HEK293T (cell line): ENCODE measurements around the gene C1orf105.

ENCODE experiments used
- CTCF ChIA-PET: fragments of 350-600 bp; formaldehyde crosslinking; extraction: SDS; loops from one replicate; lab custom pipeline; 2021; ENCODE audit warnings: antibody characterized with exemption, inconsistent platforms; lab: Yijun Ruan, JAX
- POLR2A ChIA-PET: fragments of 350-600 bp; formaldehyde crosslinking; extraction: SDS; loops from one replicate; lab custom pipeline; 2020; ENCODE audit warnings: antibody characterized with exemption, inconsistent platforms; lab: Yijun Ruan, JAX
- DNase-seq: peaks from one replicate; pipeline ENCODE4 v3.0.0; 2012; ENCODE audit warnings: mixed read lengths; ENCODE audit errors: extremely low spot score
- ARNT ChIP-seq: fragments of 450-650 bp; IDR thresholded peaks from 2 replicates; pipeline ENCODE4 v1.6.1; 2017; ENCODE audit warnings: mild to moderate bottlenecking
- BHLHE40 ChIP-seq: fragments of 450-650 bp; IDR thresholded peaks from 2 replicates; pipeline ENCODE4 v1.6.1; 2016; ENCODE audit warnings: mild to moderate bottlenecking, moderate library complexity, borderline replicate concordance
- CTBP1 ChIP-seq: fragments of 450-650 bp; IDR thresholded peaks from 2 replicates; pipeline ENCODE4 v1.6.1; 2016; ENCODE audit warnings: borderline replicate concordance
- ELF4 ChIP-seq: fragments of 450-650 bp; IDR thresholded peaks from 2 replicates; pipeline ENCODE4 v1.6.1; 2017; ENCODE audit warnings: antibody characterized with exemption
- FOXA1 ChIP-seq: fragments of 450-650 bp; IDR thresholded peaks from 2 replicates; pipeline ENCODE4 v1.6.1; 2016; ENCODE audit warnings: mild to moderate bottlenecking
- FOXK2 ChIP-seq: fragments of 450-650 bp; IDR thresholded peaks from 2 replicates; pipeline ENCODE4 v1.6.1; 2016; ENCODE audit warnings: mild to moderate bottlenecking
- FOXM1 ChIP-seq: fragments of 450-650 bp; IDR thresholded peaks from 2 replicates; pipeline ENCODE4 v1.6.1; 2017; ENCODE audit warnings: mild to moderate bottlenecking, borderline replicate concordance
- HDGF ChIP-seq: fragments of 450-650 bp; IDR thresholded peaks from 2 replicates; pipeline ENCODE4 v1.6.1; 2017; ENCODE audit warnings: antibody characterized with exemption, borderline replicate concordance
- L3MBTL2 ChIP-seq: fragments of 450-650 bp; conservative IDR thresholded peaks from 2 replicates; pipeline ENCODE4 v1.6.1; 2016; ENCODE audit warnings: mild to moderate bottlenecking
- LEF1 ChIP-seq: fragments of 450-650 bp; IDR thresholded peaks from 2 replicates; pipeline ENCODE4 v1.6.1; 2017; ENCODE audit warnings: mild to moderate bottlenecking, borderline replicate concordance
- NFRKB ChIP-seq: fragments of 450-650 bp; IDR thresholded peaks from 2 replicates; pipeline ENCODE4 v1.6.1; 2016; ENCODE audit warnings: mild to moderate bottlenecking, moderate library complexity
- SP1 ChIP-seq: fragments of 450-650 bp; IDR thresholded peaks from 2 replicates; pipeline ENCODE4 v1.6.1; 2017
- SUZ12 ChIP-seq: fragments of 450-650 bp; IDR thresholded peaks from 2 replicates; pipeline ENCODE4 v1.6.1; 2016; ENCODE audit warnings: mild to moderate bottlenecking
- TARDBP ChIP-seq: fragments of 450-650 bp; IDR thresholded peaks from 2 replicates; pipeline ENCODE4 v1.6.1; 2016
- ZNF384 ChIP-seq: fragments of 450-650 bp; IDR thresholded peaks from 2 replicates; pipeline ENCODE4 v1.6.1; 2016
- TF ChIP-seq, protein P1 (sequence below): fragments of 450-650 bp; IDR thresholded peaks from 2 replicates; pipeline ENCODE4 v1.6.1; 2016

The C1orf105 gene

DNA sequence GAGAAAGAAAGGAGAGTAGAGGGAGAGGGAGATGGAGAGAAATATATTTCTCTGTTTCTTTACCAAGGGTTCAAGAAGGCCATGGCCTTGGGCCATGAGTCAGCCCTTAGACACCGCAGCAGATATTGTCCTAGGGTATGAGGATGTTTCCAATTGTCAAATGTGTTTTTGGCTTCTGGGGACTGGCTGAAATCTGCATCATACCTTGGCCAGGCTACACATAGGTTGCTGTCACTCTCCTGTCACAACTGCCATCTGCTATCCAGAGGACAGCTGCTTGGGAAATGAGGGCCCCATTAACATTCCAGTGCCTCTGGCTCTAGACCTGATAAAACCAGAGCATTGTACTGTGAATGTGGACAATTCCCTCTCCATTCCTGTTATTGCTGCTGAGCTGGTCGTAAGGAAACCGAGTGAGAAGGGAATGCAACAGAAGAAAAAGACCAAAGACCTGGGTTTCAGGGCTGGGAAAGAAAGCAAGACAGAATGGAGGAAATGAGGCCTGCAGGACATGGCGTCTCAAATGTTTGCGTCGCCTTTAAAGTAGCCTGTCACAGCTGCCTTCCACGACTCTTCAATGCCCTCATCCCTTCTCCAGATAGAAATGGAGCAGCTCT lies 32.2 kb downstream of the C1orf105 start:
- no peak for TF ChIP-seq ZNF384
- no peak for TF ChIP-seq L3MBTL2
- TF ChIP-seq BHLHE40 = no peak
- TF ChIP-seq FOXM1 = no peak
- no peak for TF ChIP-seq SUZ12
- TF ChIP-seq HDGF = no peak
- TF ChIP-seq CTBP1 = no peak
- no peak for TF ChIP-seq ARNT
- TF ChIP-seq ELF4 = no peak
- TF ChIP-seq, protein P1, sequence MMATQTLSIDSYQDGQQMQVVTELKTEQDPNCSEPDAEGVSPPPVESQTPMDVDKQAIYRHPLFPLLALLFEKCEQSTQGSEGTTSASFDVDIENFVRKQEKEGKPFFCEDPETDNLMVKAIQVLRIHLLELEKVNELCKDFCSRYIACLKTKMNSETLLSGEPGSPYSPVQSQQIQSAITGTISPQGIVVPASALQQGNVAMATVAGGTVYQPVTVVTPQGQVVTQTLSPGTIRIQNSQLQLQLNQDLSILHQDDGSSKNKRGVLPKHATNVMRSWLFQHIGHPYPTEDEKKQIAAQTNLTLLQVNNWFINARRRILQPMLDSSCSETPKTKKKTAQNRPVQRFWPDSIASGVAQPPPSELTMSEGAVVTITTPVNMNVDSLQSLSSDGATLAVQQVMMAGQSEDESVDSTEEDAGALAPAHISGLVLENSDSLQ = no peak
- TF ChIP-seq TARDBP = no peak
- no peak for TF ChIP-seq SP1
- TF ChIP-seq FOXK2 = no peak
- no peak for TF ChIP-seq FOXA1
- TF ChIP-seq NFRKB = no peak
- no peak for DNase-seq
- ChIA-PET CTCF (interaction anchor here (1.6 kb wide), 1 partner anchor 267 kb away, joined by 5 read pairs; no protein-coding TSS in a partner anchor), POLR2A (interaction anchor here (2.9 kb wide), 1 partner anchor 80 kb away, joined by 11 read pairs; the partner anchor contains the start of gene SUCO)

DNA sequence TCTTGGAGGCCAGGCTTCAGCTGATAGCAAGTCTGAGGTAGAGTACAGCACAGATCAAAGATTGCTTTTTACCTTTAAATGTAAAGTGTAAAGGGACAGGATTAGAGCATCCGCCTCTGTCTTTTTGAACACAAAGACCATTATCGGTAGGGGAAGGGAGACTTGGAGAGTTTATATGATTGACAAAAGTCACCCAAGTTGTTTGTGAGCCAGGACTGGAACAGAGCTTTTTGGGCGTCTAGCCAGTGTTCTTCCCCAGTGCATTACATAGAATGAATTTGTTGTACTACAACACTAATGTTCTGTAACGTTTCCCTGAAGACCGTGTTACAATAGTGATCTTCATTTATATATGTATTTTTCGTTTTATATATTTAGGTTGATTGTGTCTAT lies 32.7 kb downstream of the C1orf105 start:
- CTCF ChIA-PET = interaction anchor here (1.6 kb wide), 1 partner anchor 266 kb away, joined by 5 read pairs; no protein-coding TSS in a partner anchor
- POLR2A ChIA-PET = no interaction called here
- DNase-seq = no peak
- no peak for TF ChIP-seq ZNF384
- no peak for TF ChIP-seq FOXM1
- TF ChIP-seq ARNT = no peak
- no peak for TF ChIP-seq BHLHE40
- no peak for TF ChIP-seq TARDBP
- no peak for TF ChIP-seq ELF4
- no peak for TF ChIP-seq LEF1
- TF ChIP-seq, protein P1 = no peak
- TF ChIP-seq SP1 = no peak
- TF ChIP-seq L3MBTL2 = no peak
- TF ChIP-seq SUZ12 = no peak
- no peak for TF ChIP-seq HDGF

DNA sequence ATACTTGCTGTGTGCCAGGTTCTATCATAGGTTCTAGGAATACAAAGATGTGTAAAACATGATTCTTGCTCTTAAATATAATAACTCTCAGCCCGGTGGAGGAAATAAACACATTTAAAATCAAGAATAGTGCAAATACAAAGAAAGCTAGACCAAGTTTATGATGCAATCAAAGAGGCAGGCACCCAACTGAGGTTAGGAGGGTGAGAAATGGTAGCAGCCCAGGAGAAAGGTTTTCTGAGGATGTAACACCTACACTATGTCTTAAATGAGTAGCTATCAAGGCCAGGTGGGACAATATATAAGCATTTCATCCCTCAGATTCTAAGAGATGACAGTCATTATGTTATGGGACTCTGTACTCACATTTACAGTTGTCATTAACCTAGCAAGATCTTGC lies 33.1 kb downstream of the C1orf105 start:
- ChIA-PET POLR2A (no interaction called here), CTCF (interaction anchor here (1.6 kb wide), 1 partner anchor 266 kb away, joined by 5 read pairs; no protein-coding TSS in a partner anchor)
- no peak for TF ChIP-seq BHLHE40
- no peak for TF ChIP-seq L3MBTL2
- TF ChIP-seq FOXA1 = no peak
- no peak for TF ChIP-seq TARDBP
- TF ChIP-seq SP1 = no peak
- TF ChIP-seq CTBP1 = no peak
- no peak for TF ChIP-seq SUZ12
- TF ChIP-seq HDGF = no peak
- no peak for TF ChIP-seq LEF1
- TF ChIP-seq, protein P1 = no peak
- no peak for TF ChIP-seq NFRKB
- DNase-seq = no peak

- ChIA-PET CTCF (no interaction called here), POLR2A (no interaction called here)
- TF ChIP-seq ZNF384 (no peak), SP1 (no peak), BHLHE40 (no peak), HDGF (no peak), TARDBP (no peak), CTBP1 (no peak), ARNT (no peak), FOXA1 (no peak), FOXK2 (no peak), L3MBTL2 (no peak), NFRKB (no peak), FOXM1 (no peak), LEF1 (no peak), ELF4 (no peak), SUZ12 (no peak)
- TF ChIP-seq, protein P1 = no peak
- DNase-seq = no peak
These were observed 35.0 kb downstream of the C1orf105 start for GRCh38 chr1:172455451-172455850.

DNA sequence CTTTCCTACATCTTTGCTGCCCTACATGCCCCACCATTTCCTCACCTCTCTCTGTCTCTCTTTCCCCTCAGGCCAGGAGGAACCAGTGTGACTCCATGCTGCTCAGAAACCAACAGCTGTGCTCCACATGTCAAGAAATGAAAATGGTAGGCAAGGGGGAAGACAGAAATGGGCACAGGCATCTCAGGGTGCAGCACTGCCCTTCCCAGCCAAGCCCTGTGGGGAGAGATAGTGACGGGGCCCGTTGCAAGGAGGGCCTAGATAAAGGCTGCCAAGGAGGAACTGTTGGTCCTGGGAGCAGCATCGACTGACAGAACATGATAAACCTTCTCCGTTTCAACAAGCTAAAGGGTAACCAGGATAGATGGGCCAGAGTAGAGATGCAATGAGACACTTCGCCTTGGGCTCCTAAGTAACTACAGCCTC lies 35.9 kb downstream of the C1orf105 start:
- TF ChIP-seq LEF1 = no peak
- TF ChIP-seq SUZ12 = no peak
- TF ChIP-seq, protein P1 = no peak
- TF ChIP-seq ELF4 = no peak
- no peak for TF ChIP-seq L3MBTL2
- TF ChIP-seq SP1 = no peak
- no peak for TF ChIP-seq TARDBP
- no peak for TF ChIP-seq FOXM1
- TF ChIP-seq HDGF = no peak
- DNase-seq = no peak
- ChIA-PET POLR2A (no interaction called here), CTCF (no interaction called here)
